Measurements from ENCODE around the gene BCL6.

The BCL6 gene

GRCh38 chr3:187762792-187763191, 17.5 kb upstream of the BCL6 start:
- DNase-seq (ENCODE audit: low read depth, low spot score) = no peak

- DNase-seq (ENCODE audit: low read depth, low spot score) = no peak
Observed at GRCh38 chr3:187759601-187760000, 14.3 kb upstream of the BCL6 start.

GRCh38 chr3:187758318-187758955, 13.2 kb upstream of the BCL6 start:
- no peak for DNase-seq (ENCODE audit: low read depth, low spot score)

GRCh38 chr3:187753516-187753915, 8.2 kb upstream of the BCL6 start:
- DNase-seq (ENCODE audit: low read depth, low spot score) = no peak

- DNase-seq (ENCODE audit: low read depth, low spot score) = no peak
Observed at GRCh38 chr3:187750513-187751123, 5.3 kb upstream of the BCL6 start.

GRCh38 chr3:187750006-187750512, 4.8 kb upstream of the BCL6 start:
- no peak for DNase-seq (ENCODE audit: low read depth, low spot score)

- no peak for DNase-seq (ENCODE audit: low read depth, low spot score)
Observed at GRCh38 chr3:187748050-187748481, 2.8 kb upstream of the BCL6 start.

- no peak for DNase-seq (ENCODE audit: low read depth, low spot score)
Observed at GRCh38 chr3:187747506-187747905, 2.2 kb upstream of the BCL6 start.

- DNase-seq (ENCODE audit: low read depth, low spot score) = no peak
Observed at GRCh38 chr3:187746442-187747281, 1.4 kb upstream of the BCL6 start.

- DNase-seq (ENCODE audit: low read depth, low spot score) = no peak
Observed at GRCh38 chr3:187746059-187746441, 782 bp upstream of the BCL6 start.

- no peak for DNase-seq (ENCODE audit: low read depth, low spot score)
Observed at GRCh38 chr3:187744169-187745151, 808 bp downstream of the BCL6 start.

GRCh38 chr3:187743195-187744141, 1.8 kb downstream of the BCL6 start:
- no peak for DNase-seq (ENCODE audit: low read depth, low spot score)

GRCh38 chr3:187742351-187743171, 2.7 kb downstream of the BCL6 start:
- no peak for DNase-seq (ENCODE audit: low read depth, low spot score)

GRCh38 chr3:187741403-187742350, 3.6 kb downstream of the BCL6 start:
- DNase-seq (ENCODE audit: low read depth, low spot score) = no peak

GRCh38 chr3:187740421-187741399, 4.6 kb downstream of the BCL6 start:
- no peak for DNase-seq (ENCODE audit: low read depth, low spot score)

- peak; percentile 86 for DNase-seq (ENCODE audit: low read depth, low spot score)
Observed at GRCh38 chr3:187739561-187740332, 5.5 kb downstream of the BCL6 start.
